Gastrocnemius medialis (tissue), 4 donors: ENCODE measurements around the gene CCDC81. TPM values are rescaled to one million over a fixed set of nuclear protein-coding genes. Genes with fewer than 3 reads are reported as not detected.
"Not testable (repeated sequence)": the region's sequence is repeated elsewhere in the genome, so short reads cannot be mapped to it uniquely, and the experiment has no call there.

Source experiments
- ATAC-seq, 2 donors: fragments of 150-250 bp; one replicate each; pipeline ENCODE4 v1.9.1; 2016
- DNase-seq, 2 donors: peaks; one replicate each; pipeline ENCODE4 v3.0.0-alpha.2; 2019
- H3K27ac ChIP-seq, 4 donors: fragments of 200-600 bp; sonication (generic); 1 replicate in 1 of 4; 2 replicates in 3 of 4; pipeline ENCODE4 v1.5.1; 2016 to 2018; ENCODE audit warnings: mild to moderate bottlenecking in 2 of 4, moderate library complexity in 1 of 4
- H3K27me3 ChIP-seq, 3 donors: fragments of 200-600 bp; sonication (generic) in 2 of 3; 1 replicate in 1 of 3; 2 replicates in 2 of 3; pipeline versions ENCODE4 v1.5.1 to v1.6.0; 2016 to 2019; ENCODE audit warnings: mild to moderate bottlenecking in 1 of 3, moderate library complexity in 1 of 3
- H3K36me3 ChIP-seq, 2 donors: fragments of 200-600 bp; sonication (generic) in 1 of 2; one replicate each; pipeline ENCODE4 v1.5.1; 2017 to 2018
- H3K4me1 ChIP-seq, 2 donors: fragments of 200-600 bp; sonication (generic) in 1 of 2; one replicate each; pipeline ENCODE4 v1.5.1; 2016 to 2017; ENCODE audit warnings: mild to moderate bottlenecking in 2 of 2
- H3K4me3 ChIP-seq, 4 donors: fragments of 200-600 bp; sonication (generic) in 3 of 4; 1 replicate in 1 of 4; 2 replicates in 3 of 4; pipeline ENCODE4 v1.5.1; 2016 to 2019; ENCODE audit warnings: mild to moderate bottlenecking in 2 of 4
- H3K9me3 ChIP-seq, 3 donors: fragments of 200-600 bp; sonication (generic) in 2 of 3; 1 replicate in 1 of 3; 2 replicates in 2 of 3; pipeline ENCODE4 v1.5.1; 2016 to 2019
- POLR2A ChIP-seq, 2 donors: fragments of 450-650 bp; IDR thresholded peaks; one replicate each; pipeline ENCODE4 v1.6.1; 2017; ENCODE audit warnings: antibody characterized with exemption in 2 of 2, mild to moderate bottlenecking in 2 of 2, moderate library complexity in 2 of 2
- in situ Hi-C, 4 donors: fragments of 200-750 bp; cut with MboI; loops; one replicate each; pipeline versions ENCODE4 v1.15.0 to v1.8.0; 2017; ENCODE audit warnings: low sequenced_read_pairs in 4 of 4
- intact Hi-C: fragments of 100-400 bp; cut with DNase I; formaldehyde crosslinking; loops from one replicate; pipeline ENCODE4 v1.15.1; 2023; ENCODE audit warnings: low total_unique reads
- total RNA-seq, 4 donors: library from RNA; depleted of rRNA; stranded (reverse); fragments of >200 nt; gene quantifications; one replicate each; pipeline versions ENCODE4 v1.1.0 to v1.2.3, GENCODE V29; 2016
- TF ChIP-seq, protein P1 (sequence below), 5 experiments: fragments of 450-650 bp in 3 of 5; fragments of 200-600 bp in 2 of 5; sonication (generic) in 2 of 5; IDR thresholded peaks in 4 of 5; conservative IDR thresholded peaks in 1 of 5; 1 replicate in 4 of 5; 2 replicates in 1 of 5; pipeline ENCODE4 v1.5.1; 2016 to 2019; ENCODE audit warnings: antibody characterized with exemption in 5 of 5, mild to moderate bottlenecking in 3 of 5, moderate library complexity in 3 of 5

Gene CCDC81
- total RNA-seq, 4 donors from 2014 or later = 0.22 TPM; not detected in 3

DNA sequence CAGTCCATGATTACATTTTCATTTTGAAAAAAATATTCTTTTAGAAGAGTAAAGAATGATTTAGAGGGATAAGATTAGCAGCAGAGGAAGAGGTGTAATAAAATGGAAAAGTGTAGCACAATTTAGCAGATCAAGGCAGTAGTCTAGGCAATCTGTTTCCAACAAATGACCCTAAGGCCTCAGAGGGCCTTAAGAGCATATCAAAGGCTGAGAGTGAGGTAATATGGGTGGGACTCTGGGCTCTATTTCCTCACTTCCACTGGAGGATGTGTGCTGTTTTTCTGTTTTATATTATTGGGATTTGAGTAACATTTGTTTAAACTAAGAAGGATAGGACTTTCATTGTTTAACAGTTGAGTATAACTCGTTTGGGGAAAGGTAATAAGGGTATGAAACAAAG lies 28.8 kb downstream of the CCDC81 start:
- no peak for TF ChIP-seq POLR2A (IDR thresholded peaks at IDR 0.05)
- TF ChIP-seq, protein P1, sequence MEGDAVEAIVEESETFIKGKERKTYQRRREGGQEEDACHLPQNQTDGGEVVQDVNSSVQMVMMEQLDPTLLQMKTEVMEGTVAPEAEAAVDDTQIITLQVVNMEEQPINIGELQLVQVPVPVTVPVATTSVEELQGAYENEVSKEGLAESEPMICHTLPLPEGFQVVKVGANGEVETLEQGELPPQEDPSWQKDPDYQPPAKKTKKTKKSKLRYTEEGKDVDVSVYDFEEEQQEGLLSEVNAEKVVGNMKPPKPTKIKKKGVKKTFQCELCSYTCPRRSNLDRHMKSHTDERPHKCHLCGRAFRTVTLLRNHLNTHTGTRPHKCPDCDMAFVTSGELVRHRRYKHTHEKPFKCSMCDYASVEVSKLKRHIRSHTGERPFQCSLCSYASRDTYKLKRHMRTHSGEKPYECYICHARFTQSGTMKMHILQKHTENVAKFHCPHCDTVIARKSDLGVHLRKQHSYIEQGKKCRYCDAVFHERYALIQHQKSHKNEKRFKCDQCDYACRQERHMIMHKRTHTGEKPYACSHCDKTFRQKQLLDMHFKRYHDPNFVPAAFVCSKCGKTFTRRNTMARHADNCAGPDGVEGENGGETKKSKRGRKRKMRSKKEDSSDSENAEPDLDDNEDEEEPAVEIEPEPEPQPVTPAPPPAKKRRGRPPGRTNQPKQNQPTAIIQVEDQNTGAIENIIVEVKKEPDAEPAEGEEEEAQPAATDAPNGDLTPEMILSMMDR (IDR thresholded peaks at IDR 0.05 in 4 of 5, conservative IDR thresholded peaks at IDR 0.05 in 1 of 5) = no peak
- Histone ChIP-seq H3K36me3 (no peaks in the 10 kb centered on the region), H3K9me3 (no peaks in the 10 kb centered on the region), H3K4me3 (no peak overlapping the region), H3K27me3 (no peaks in the 10 kb centered on the region), H3K4me1 (no peaks in the 10 kb centered on the region), H3K27ac (no peak overlapping the region)
- ATAC-seq = no peak
- in situ Hi-C loops (no loop called here), intact Hi-C loops (no loop called here)
- no peak for DNase-seq

DNA sequence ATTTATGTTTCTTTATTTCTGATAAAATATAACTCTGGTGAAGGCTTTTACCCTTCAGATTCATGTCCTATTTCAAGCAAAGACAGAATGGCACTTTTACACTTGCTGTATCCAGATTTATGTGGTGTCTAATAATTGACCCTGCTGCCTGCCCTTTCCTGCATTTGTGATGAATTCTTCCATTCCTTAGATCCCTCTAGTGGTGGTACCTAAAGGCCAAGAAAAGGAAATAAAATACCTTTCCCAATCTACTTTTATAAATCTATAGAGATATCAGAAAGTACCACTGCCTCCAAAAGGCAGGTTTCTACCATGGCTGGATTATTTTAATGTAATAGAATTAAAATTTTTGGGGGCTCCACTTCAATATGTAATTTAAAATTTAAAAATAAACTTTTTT lies 34.2 kb downstream of the CCDC81 start:
- no peak for ATAC-seq
- intact Hi-C loops (no loop called here), in situ Hi-C loops (no loop called here)
- Histone ChIP-seq H3K36me3 (no peaks in the 10 kb centered on the region), H3K9me3 (no peaks in the 10 kb centered on the region), H3K4me3 (no peak overlapping the region), H3K27ac (no peak overlapping the region), H3K27me3 (no peaks in the 10 kb centered on the region), H3K4me1 (no peaks in the 10 kb centered on the region)
- TF ChIP-seq, protein P1 (IDR thresholded peaks at IDR 0.05 in 4 of 5, conservative IDR thresholded peaks at IDR 0.05 in 1 of 5) = no peak
- no peak for TF ChIP-seq POLR2A (IDR thresholded peaks at IDR 0.05)
- no peak for DNase-seq

DNA sequence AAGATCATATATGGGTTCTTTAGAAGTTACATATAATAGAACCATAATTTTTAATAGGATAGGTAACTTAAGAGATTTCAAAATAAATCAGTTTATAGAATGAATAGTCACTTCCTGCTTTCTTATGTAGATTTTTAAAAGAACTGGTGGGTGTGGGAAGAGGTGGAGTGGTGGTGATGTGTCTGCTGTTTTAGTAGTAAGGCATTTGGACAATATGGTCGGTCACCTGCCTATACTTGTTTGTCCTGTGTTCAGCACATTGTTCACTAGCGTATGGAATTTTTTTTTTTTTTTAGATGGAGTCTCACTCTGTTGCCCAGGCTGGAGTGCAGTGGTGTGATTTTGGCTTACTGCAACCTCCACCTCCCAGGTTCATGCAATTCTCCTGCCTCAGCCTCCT lies 39.3 kb downstream of the CCDC81 start:
- no peak for DNase-seq

DNA sequence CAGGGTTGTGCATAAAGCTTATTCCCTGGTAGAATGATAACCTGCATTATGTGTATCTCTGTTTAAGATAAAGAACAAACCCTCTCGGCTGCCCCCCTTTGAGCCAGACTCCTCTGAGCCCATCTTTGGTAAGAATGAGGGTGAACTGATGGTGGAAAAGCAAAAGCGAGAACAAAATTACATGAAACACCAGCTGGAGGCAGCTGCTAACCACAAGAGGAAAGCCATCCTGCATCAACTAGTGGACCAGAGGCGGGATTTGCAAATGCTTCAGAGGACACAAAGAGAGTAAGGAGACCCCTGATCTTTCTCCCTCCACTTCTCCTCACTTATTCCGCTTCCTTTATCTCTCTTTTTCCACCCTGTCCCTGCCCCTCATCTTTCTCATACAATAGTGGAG lies 40.3 kb downstream of the CCDC81 start:
- Histone ChIP-seq H3K27ac (no peak overlapping the region), H3K4me3 (no peak overlapping the region), H3K27me3 (no peaks in the 10 kb centered on the region), H3K4me1 (no peaks in the 10 kb centered on the region), H3K36me3 (no peaks in the 10 kb centered on the region), H3K9me3 (no peaks in the 10 kb centered on the region)
- TF ChIP-seq, protein P1 (IDR thresholded peaks at IDR 0.05 in 4 of 5, conservative IDR thresholded peaks at IDR 0.05 in 1 of 5) = no peak
- TF ChIP-seq POLR2A (IDR thresholded peaks at IDR 0.05) = no peak
- no peak for ATAC-seq
- DNase-seq = no peak
- in situ Hi-C loops = no loop called here
- intact Hi-C loops = no loop called here

More for the DNA sequence above, 39.3 kb downstream of the CCDC81 start:
- Histone ChIP-seq H3K27me3 (no peaks in the 10 kb centered on the region), H3K36me3 (no peaks in the 10 kb centered on the region), H3K4me3 (no peak overlapping the region), H3K9me3 (no peaks in the 10 kb centered on the region), H3K4me1 (no peaks in the 10 kb centered on the region), H3K27ac (no peak overlapping the region)
- TF ChIP-seq POLR2A (IDR thresholded peaks at IDR 0.05) = no peak
- TF ChIP-seq, protein P1 (IDR thresholded peaks at IDR 0.05 in 4 of 5, conservative IDR thresholded peaks at IDR 0.05 in 1 of 5) = no peak
- intact Hi-C loops (no loop called here), in situ Hi-C loops (no loop called here)
- no peak for ATAC-seq

DNA sequence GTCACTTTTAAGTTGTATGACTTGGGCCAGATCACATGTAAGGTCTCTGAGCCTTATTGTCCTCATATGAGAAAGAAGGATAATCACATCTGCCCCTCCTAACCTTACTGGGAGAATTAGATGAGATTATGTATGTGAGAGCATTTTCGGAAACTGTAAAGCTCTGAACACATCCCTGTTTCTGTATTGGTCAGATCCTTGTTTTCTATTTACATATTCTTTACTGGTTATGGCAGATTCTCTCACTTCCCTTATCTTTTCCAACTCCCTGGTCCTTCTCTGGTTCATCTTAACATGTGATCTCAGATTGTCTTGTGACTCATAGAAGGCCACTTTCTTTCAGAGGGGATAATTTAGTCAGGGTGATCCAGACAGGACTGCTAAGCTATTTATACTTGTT lies 41.8 kb downstream of the CCDC81 start:
- ATAC-seq (no peak), DNase-seq (no peak)
- no peaks in the 10 kb centered on the region for H3K4me1 ChIP-seq
- H3K27ac ChIP-seq = no peak overlapping the region
- no peaks in the 10 kb centered on the region for H3K27me3 ChIP-seq
- no peak for TF ChIP-seq POLR2A (IDR thresholded peaks at IDR 0.05)
- TF ChIP-seq, protein P1 (IDR thresholded peaks at IDR 0.05 in 4 of 5, conservative IDR thresholded peaks at IDR 0.05 in 1 of 5) = no peak
- no peak overlapping the region for H3K4me3 ChIP-seq
- intact Hi-C loops (no loop called here), in situ Hi-C loops (no loop called here)
- H3K36me3 ChIP-seq = no peaks in the 10 kb centered on the region
- H3K9me3 ChIP-seq = no peaks in the 10 kb centered on the region

DNA sequence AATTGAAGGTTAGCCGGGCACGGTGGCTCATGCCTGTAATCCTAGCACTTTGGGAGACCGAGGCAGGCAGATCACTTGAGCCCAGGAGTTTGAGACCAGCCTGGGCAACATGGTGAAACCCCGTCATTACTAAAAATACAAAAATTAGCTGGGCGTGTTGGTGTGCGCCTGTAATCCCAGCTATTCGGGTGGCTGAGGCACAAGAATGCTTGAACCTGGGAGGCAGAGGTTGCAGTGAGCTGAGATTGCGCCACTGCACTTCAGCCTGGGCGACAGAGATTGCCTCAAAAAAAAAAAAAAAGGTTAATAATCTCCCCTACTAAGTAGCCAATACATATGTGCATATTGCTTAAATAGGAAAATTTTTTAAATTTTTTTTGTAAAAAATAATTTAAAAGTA lies 42.3 kb downstream of the CCDC81 start:
- H3K27me3 ChIP-seq, H3K9me3 ChIP-seq, H3K36me3 ChIP-seq, H3K4me1 ChIP-seq, ATAC-seq, in situ Hi-C loops, H3K4me3 ChIP-seq, intact Hi-C loops, H3K27ac ChIP-seq, DNase-seq: not testable (repeated sequence)
